Measurements from ENCODE around the gene ANXA5.

GRCh38 chr4:121709766-121710405, 13.1 kb upstream of the ANXA5 start:
- TF ChIP-seq, protein P1, sequence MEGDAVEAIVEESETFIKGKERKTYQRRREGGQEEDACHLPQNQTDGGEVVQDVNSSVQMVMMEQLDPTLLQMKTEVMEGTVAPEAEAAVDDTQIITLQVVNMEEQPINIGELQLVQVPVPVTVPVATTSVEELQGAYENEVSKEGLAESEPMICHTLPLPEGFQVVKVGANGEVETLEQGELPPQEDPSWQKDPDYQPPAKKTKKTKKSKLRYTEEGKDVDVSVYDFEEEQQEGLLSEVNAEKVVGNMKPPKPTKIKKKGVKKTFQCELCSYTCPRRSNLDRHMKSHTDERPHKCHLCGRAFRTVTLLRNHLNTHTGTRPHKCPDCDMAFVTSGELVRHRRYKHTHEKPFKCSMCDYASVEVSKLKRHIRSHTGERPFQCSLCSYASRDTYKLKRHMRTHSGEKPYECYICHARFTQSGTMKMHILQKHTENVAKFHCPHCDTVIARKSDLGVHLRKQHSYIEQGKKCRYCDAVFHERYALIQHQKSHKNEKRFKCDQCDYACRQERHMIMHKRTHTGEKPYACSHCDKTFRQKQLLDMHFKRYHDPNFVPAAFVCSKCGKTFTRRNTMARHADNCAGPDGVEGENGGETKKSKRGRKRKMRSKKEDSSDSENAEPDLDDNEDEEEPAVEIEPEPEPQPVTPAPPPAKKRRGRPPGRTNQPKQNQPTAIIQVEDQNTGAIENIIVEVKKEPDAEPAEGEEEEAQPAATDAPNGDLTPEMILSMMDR (tag by site-specific recombination; IDR thresholded peaks at IDR 0.05): no peak
- TF ChIP-seq ZNF223 (tag by site-specific recombination; IDR thresholded peaks at IDR 0.05) (no peak), ZNF473 (tag by site-specific recombination; IDR thresholded peaks at IDR 0.05) (no peak), ZNF114 (tag by site-specific recombination; IDR thresholded peaks at IDR 0.05) (no peak), ZNF701 (tag by site-specific recombination; IDR thresholded peaks at IDR 0.05) (no peak)
- TF ChIP-seq, protein P2, sequence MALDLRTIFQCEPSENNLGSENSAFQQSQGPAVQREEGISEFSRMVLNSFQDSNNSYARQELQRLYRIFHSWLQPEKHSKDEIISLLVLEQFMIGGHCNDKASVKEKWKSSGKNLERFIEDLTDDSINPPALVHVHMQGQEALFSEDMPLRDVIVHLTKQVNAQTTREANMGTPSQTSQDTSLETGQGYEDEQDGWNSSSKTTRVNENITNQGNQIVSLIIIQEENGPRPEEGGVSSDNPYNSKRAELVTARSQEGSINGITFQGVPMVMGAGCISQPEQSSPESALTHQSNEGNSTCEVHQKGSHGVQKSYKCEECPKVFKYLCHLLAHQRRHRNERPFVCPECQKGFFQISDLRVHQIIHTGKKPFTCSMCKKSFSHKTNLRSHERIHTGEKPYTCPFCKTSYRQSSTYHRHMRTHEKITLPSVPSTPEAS (tag by site-specific recombination; IDR thresholded peaks at IDR 0.05): no peak

Measured in HEK293 (cell line).